Dendritic cell treated with granulocyte-macrophage colony-stimulating factor and Interleukin-4, amounts not matched to agents 40 ng/mL and 50 ng/mL, for 4 days (primary cell): ENCODE measurements around the gene SECTM1.
A peak's percentile ranks its signal among the peaks of the same experiment; 100 is the strongest.
"Not testable (repeated sequence)": the region's sequence is repeated elsewhere in the genome, so short reads cannot be mapped to it uniquely, and the experiment has no call there.

Experiments
- H3K27ac Mint-ChIP-seq: one replicate; pipeline ENCODE4 v1.8.0; 2022; ENCODE audit warnings: mild to moderate bottlenecking, mixed read lengths
- H3K27me3 Mint-ChIP-seq: one replicate; pipeline ENCODE4 v1.8.0; 2022; ENCODE audit warnings: mild to moderate bottlenecking, mixed read lengths
- H3K36me3 Mint-ChIP-seq: one replicate; pipeline ENCODE4 v1.8.0; 2022; ENCODE audit warnings: low read depth, mixed read lengths
- H3K4me1 Mint-ChIP-seq: one replicate; pipeline ENCODE4 v1.8.0; 2022; ENCODE audit warnings: low read depth, mixed read lengths
- H3K4me3 Mint-ChIP-seq: one replicate; pipeline ENCODE4 v1.8.0; 2022; ENCODE audit warnings: mild to moderate bottlenecking, moderate library complexity, mixed read lengths
- H3K9me3 Mint-ChIP-seq: one replicate; pipeline ENCODE4 v1.8.0; 2022; ENCODE audit warnings: mixed read lengths
- intact Hi-C: fragments of 100-400 bp; cut with micrococcal nuclease; formaldehyde crosslinking; loops from one replicate; pipeline ENCODE4 v1.15.0; 2022

The SECTM1 gene

DNA sequence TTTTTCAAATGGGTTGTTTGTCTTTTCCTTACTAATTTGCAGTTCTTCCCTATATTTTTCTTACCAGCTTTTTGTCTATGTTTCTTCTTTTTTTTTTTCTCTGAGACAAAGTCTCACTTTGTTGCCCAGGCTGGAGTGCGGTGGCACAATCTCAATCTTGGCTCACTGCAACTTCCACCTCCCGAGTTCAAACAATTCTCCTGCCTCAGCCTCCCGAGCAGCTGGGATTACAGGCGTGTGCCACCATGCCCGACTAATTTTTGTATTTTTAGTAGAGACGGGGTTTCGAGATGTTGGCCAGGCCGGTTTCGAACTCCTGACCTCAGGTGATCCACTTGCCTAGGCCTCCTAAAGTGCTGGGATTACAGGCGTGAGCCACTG lies 39.5 kb upstream of the SECTM1 start:
- peaks cover 84% of the 10 kb centered on the region for H3K27me3 Mint-ChIP-seq
- H3K27ac Mint-ChIP-seq = peak overlapping the region; percentile 31
- H3K4me1 Mint-ChIP-seq = peaks cover 27% of the 10 kb centered on the region
- H3K36me3 Mint-ChIP-seq, H3K9me3 Mint-ChIP-seq, intact Hi-C loops, H3K4me3 Mint-ChIP-seq: not testable (repeated sequence)

DNA sequence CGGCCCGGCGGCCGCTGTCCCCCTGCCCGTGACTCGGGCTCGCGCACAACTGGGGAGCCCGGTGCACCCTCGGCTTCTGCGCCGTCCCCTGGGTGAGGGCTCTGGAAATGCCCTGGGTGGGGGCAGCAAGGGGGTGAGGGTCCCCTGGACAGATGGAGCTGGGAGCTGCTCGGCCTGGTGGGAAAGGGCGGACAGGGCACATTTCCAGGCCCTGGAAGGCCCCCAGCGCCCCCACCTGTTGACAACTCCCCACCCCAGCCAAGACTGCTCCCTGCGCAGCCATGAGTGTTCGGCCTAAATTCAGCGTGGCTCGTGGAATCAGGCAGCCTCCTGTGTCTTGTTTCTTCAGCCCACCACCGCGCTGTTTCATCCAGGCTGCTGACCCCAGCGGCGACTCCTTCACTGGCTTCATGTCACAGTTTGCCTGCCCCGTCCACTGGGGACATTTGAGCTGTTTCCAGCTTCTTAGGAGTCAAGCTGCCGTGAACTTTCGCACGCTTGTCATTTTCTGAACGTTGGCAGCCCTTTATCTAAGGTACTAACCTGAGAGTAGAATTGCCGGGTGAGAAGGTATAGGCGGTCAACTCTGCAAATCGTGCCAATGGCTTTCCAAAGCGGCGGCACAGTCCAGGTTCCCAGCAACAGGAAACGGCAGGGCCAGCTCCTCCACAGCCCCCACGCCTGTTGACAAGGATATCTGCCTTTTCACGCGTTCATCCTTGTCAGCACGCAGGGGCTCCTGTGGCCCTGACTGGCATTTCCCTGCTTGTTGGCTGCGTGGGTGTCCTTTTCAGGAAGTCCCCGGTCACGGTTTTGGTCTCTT lies 38.9 kb upstream of the SECTM1 start:
- peak overlapping the region; percentile 31 for H3K27ac Mint-ChIP-seq
- H3K36me3 Mint-ChIP-seq = no peaks in the 10 kb centered on the region
- peaks cover 85% of the 10 kb centered on the region for H3K27me3 Mint-ChIP-seq
- H3K4me1 Mint-ChIP-seq = peaks cover 27% of the 10 kb centered on the region
- H3K9me3 Mint-ChIP-seq = no peaks in the 10 kb centered on the region
- H3K4me3 Mint-ChIP-seq = peak overlapping the region; percentile 62
- intact Hi-C loops = no loop called here

- Mint-ChIP-seq H3K4me3 (peak within 1 kb of the TSS; percentile 66), H3K27me3 (peaks cover 87% of the 10 kb centered on the region), H3K27ac (peak within 1 kb of the TSS; percentile 52), H3K9me3 (no peaks in the 10 kb centered on the region), H3K36me3 (no peaks in the 10 kb centered on the region), H3K4me1 (peaks cover 27% of the 10 kb centered on the region)
- intact Hi-C loops = no loop called here
These were observed 38.0 kb upstream of the SECTM1 start, which contains the start of gene UTS2R for GRCh38 chr17:82371333-82372248. UTS2R (plus strand) TSS chr17:82371765; CDS start chr17:82374325, 2,560 bp downstream.

DNA sequence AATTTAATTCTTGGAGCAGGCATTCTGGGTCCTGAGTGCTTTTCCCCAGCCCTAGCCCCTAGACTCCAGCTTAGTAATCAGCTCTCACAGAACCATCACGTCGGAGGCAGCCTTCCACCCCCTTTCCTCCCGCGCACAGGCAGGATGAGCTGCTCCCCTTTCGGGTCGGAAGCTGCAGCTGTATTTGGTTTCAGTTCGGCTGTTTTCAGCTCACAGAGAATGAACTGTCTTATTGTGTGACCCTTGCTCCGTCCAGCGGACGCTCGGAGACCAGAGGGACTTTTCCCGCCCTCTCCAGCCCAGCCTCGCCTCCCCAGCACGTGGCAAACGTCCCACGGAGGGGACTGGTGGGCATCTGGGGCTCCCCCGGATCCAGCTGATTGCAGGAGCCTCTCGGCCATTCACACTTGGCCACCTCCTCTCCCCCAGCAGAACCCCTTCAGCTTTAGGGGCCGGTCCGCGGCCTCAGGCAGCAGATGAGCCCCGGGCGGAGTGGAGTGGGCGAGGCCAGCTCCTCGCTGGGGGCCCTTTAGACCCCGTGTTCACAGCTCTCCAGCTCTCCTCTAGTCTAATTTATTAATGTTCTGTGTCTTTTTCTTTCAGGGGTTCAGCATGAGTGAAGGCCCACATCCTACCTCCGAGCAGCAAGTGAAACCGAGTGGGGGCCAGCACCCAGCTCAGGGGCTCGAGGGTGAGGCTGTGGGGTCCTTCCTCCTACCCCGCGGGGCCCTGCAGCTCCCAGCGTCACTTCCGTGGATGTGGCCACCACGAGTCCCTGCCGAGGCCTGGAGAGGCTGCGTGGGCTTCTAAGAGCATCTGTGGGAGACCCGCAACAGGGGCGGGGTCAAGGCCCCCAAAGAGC lies 37.1 kb upstream of the SECTM1 start:
- no peaks in the 10 kb centered on the region for H3K36me3 Mint-ChIP-seq
- H3K27ac Mint-ChIP-seq = peak overlapping the region; percentile 52
- peak overlapping the region; percentile 66 for H3K4me3 Mint-ChIP-seq
- no peaks in the 10 kb centered on the region for H3K9me3 Mint-ChIP-seq
- peaks cover 27% of the 10 kb centered on the region for H3K4me1 Mint-ChIP-seq
- intact Hi-C loops = no loop called here
- peaks cover 83% of the 10 kb centered on the region for H3K27me3 Mint-ChIP-seq

- Mint-ChIP-seq H3K27ac (no peak overlapping the region), H3K36me3 (no peaks in the 10 kb centered on the region), H3K4me1 (peaks cover 27% of the 10 kb centered on the region), H3K9me3 (no peaks in the 10 kb centered on the region), H3K4me3 (no peak overlapping the region), H3K27me3 (peaks cover 73% of the 10 kb centered on the region)
- intact Hi-C loops = no loop called here
These were observed 35.6 kb upstream of the SECTM1 start for GRCh38 chr17:82369211-82369610.

GRCh38 chr17:82367724-82368524 lies 34.4 kb upstream of the SECTM1 start:
- no peak overlapping the region for H3K27ac Mint-ChIP-seq
- no peaks in the 10 kb centered on the region for H3K9me3 Mint-ChIP-seq
- no peak overlapping the region for H3K4me3 Mint-ChIP-seq
- peaks cover 63% of the 10 kb centered on the region for H3K27me3 Mint-ChIP-seq
- no peaks in the 10 kb centered on the region for H3K36me3 Mint-ChIP-seq
- intact Hi-C loops = no loop called here
- peaks cover 20% of the 10 kb centered on the region for H3K4me1 Mint-ChIP-seq

- no peaks in the 10 kb centered on the region for H3K9me3 Mint-ChIP-seq
- no peaks in the 10 kb centered on the region for H3K36me3 Mint-ChIP-seq
- peaks cover 54% of the 10 kb centered on the region for H3K27me3 Mint-ChIP-seq
- intact Hi-C loops = no loop called here
- H3K4me3 Mint-ChIP-seq = no peak overlapping the region
- H3K27ac Mint-ChIP-seq = no peak overlapping the region
- H3K4me1 Mint-ChIP-seq = peaks cover 11% of the 10 kb centered on the region
These were observed 33.2 kb upstream of the SECTM1 start for GRCh38 chr17:82366749-82367148.

- Mint-ChIP-seq H3K4me1 (peaks cover 5% of the 10 kb centered on the region), H3K36me3 (no peaks in the 10 kb centered on the region), H3K4me3 (no peak overlapping the region), H3K9me3 (no peaks in the 10 kb centered on the region), H3K27ac (no peak overlapping the region), H3K27me3 (peaks cover 52% of the 10 kb centered on the region)
- intact Hi-C loops = no loop called here
These were observed 32.2 kb upstream of the SECTM1 start for GRCh38 chr17:82365606-82366295.

DNA sequence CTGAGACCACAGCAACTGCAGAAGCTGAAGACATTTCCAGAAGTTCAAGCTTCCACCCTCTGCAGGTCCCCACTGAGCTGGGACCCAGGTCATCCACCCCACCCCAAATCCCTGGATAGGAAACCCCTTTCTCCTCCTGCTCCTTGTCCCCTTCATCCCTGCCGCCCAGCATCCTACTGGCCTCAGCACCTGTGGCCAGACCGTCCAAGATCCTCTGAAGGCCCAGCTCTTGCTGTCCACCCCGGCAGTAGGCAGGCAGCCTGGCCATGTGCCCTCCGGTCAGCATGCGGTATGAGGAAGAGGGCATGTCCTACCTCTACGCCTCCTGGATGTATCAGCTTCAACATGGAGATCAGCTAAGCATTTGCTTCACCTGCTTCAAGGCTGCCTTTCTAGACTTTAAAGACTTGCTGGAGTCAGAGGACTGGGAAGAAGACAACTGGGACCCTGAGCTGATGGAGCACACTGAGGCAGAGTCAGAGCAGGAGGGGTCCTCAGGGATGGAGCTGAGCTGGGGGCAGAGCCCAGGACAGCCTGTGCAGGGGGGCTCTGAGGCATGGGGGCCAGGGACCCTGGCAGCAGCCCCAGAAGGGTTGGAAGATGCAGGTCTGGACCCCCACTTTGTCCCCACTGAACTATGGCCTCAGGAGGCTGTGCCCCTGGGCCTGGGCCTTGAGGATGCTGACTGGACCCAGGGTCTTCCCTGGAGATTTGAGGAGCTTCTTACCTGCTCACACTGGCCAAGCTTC lies 28.5 kb upstream of the SECTM1 start:
- H3K4me3 Mint-ChIP-seq = no peak overlapping the region
- H3K9me3 Mint-ChIP-seq = no peaks in the 10 kb centered on the region
- H3K36me3 Mint-ChIP-seq = no peaks in the 10 kb centered on the region
- no peak overlapping the region for H3K27ac Mint-ChIP-seq
- intact Hi-C loops = no loop called here
- peaks cover 35% of the 10 kb centered on the region for H3K27me3 Mint-ChIP-seq
- H3K4me1 Mint-ChIP-seq = peaks cover 8% of the 10 kb centered on the region

GRCh38 chr17:82359451-82360074 lies 26.0 kb upstream of the SECTM1 start:
- H3K9me3 Mint-ChIP-seq, H3K27ac Mint-ChIP-seq, H3K4me3 Mint-ChIP-seq, H3K36me3 Mint-ChIP-seq, intact Hi-C loops, H3K4me1 Mint-ChIP-seq: not testable (repeated sequence)
- peaks cover 41% of the 10 kb centered on the region for H3K27me3 Mint-ChIP-seq

DNA sequence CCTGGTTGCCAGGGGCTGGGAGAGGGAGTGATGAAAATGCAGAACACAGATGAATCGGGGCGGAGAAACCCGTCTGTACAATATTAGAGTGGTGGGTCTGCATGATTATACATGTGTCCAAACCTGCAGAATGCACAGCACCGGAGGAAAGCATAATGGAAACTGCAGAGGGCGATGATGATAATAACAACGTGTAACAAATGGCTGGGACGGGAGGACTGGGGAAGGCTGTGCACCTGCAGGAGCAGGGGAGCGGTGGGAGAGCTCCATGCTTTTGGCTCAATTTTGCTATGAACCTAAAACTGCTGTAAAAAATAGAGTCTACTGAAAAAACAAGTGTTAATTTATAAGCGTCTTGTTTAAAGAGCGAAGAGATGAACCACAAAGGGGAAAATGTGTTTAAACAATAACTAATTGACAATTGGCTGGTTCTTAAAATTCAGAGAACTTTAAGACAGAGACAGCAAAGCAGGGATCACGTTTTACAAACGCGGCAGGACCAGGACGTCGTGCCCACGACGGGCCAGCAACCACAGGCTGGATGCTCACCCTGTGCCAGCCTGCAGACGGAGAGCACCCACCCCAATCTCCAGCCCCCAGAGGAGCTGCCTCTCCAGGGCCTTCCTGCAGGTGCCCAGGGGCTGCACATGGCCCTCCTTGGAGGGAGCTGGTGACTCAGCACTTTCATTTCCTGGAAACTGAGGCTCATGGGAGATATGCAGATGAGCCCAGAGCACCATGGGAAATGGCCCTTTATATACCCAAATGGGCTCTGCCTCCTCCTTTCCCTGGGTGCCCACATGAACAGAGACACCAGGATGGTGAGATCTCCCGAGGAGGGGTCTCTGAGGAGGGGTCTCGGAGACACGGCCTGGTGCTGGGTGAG lies 25.1 kb upstream of the SECTM1 start, which contains the start of gene TEX19:
Gene TEX19, plus strand, starts transcription at position 783 of the 886 bp plus-strand sequence. CDS start 2,904 bp downstream, outside the sequence.
- Mint-ChIP-seq H3K4me1 (peaks cover 8% of the 10 kb centered on the region), H3K36me3 (no peaks in the 10 kb centered on the region)

More for the DNA sequence above, 25.1 kb upstream of the SECTM1 start, which contains the start of gene TEX19:
- intact Hi-C loops = no loop called here
- no peak within 1 kb of the TSS for H3K27ac Mint-ChIP-seq
- no peaks in the 10 kb centered on the region for H3K9me3 Mint-ChIP-seq
- H3K4me3 Mint-ChIP-seq = no peak within 1 kb of the TSS
- peaks cover 42% of the 10 kb centered on the region for H3K27me3 Mint-ChIP-seq
